Ovary (tissue), 3 donors: ENCODE measurements around the gene KIRREL1.

ENCODE experiments used
- CTCF ChIP-seq, 3 donors: fragments of 450-650 bp in 2 of 3; fragments of 200-600 bp in 1 of 3; IDR thresholded peaks; one replicate each; pipeline versions ENCODE4 v1.5.1 to v1.8.0; 2016 to 2022; ENCODE audit warnings: antibody characterized with exemption in 3 of 3, mild to moderate bottlenecking in 1 of 3
- EP300 ChIP-seq: sonication (generic); formaldehyde crosslinking; IDR thresholded peaks from one replicate; pipeline ENCODE4 v1.6.1; 2017; ENCODE audit warnings: antibody characterized with exemption
- POLR2A ChIP-seq: fragments of 450-650 bp; IDR thresholded peaks from one replicate; pipeline ENCODE4 v1.6.1; 2017; ENCODE audit warnings: antibody characterized with exemption, mild to moderate bottlenecking, moderate library complexity
- donor health status: DM: no; HTN: no; CAD: no.

GRCh38 chr1:157967205-157967604 is 26.2 kb upstream of the KIRREL1 start:
- TF ChIP-seq CTCF (IDR thresholded peaks at IDR 0.05) (no peak), POLR2A (no peak), EP300 (no peak)
